AG09319 (cell line): ENCODE results near the gene S100A5.
"Not testable (repeated sequence)": the region's sequence is repeated elsewhere in the genome, so short reads cannot be mapped to it uniquely, and the experiment has no call there.

Experiments used
- DNase-seq: peaks from one replicate; pipeline ENCODE4 v3.0.0-alpha.2; 2010; ENCODE audit warnings: low read depth; ENCODE audit errors: extremely low read depth
- TF ChIP-seq, protein P1 (sequence below): IDR thresholded peaks from 2 replicates; pipeline ENCODE4 v1.5.1; 2011; ENCODE audit warnings: low read depth, mild to moderate bottlenecking, inconsistent platforms, low read length, moderate library complexity

S100A5 gene

DNA sequence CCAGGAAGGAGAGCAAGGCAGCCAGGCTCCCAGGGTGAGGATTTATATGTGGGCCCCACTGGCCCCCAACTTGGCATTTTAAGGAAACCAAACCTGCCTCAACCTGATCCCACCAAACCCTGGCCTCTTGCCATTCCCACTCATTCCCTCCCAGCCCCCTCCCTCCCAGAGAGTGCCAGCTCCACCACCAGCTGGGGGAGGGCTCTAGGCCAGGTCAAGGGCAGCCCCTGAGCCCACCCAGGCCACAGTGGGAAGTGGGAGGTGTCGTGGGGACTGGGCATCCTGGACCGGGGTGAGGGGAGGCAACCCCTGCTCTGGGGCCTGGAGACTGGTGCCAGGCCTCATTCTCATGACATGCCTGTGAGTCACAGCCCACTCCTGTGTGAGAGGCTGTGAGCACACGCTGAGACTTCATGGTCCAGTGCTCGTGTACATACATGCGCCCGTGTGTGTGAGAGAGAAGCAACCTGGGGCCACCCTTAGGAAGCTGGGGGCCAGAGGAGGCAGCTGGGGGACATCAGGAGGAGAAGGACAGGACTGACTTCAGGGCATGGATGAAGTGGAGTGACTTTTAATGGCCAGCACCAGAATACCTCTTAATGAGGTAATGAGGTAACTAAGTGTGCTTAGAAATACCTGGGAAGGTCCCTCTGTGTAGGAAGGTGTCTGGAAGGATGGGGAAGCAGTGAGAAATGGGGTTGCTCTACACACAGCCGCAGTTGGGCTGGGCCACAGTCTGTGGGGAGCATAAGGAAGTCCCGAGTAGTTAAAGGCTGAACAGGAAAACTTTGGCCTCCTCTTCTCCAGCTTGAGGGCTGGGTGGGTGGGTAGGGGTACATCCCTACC, 25.0 kb upstream of the S100A5 start, which contains the start of gene S100A2:
TSS of gene S100A2 (minus strand) at position 316 of the 846 bp plus-strand sequence. CDS start 1,967 bp downstream, outside the sequence.
- TF ChIP-seq, protein P1, sequence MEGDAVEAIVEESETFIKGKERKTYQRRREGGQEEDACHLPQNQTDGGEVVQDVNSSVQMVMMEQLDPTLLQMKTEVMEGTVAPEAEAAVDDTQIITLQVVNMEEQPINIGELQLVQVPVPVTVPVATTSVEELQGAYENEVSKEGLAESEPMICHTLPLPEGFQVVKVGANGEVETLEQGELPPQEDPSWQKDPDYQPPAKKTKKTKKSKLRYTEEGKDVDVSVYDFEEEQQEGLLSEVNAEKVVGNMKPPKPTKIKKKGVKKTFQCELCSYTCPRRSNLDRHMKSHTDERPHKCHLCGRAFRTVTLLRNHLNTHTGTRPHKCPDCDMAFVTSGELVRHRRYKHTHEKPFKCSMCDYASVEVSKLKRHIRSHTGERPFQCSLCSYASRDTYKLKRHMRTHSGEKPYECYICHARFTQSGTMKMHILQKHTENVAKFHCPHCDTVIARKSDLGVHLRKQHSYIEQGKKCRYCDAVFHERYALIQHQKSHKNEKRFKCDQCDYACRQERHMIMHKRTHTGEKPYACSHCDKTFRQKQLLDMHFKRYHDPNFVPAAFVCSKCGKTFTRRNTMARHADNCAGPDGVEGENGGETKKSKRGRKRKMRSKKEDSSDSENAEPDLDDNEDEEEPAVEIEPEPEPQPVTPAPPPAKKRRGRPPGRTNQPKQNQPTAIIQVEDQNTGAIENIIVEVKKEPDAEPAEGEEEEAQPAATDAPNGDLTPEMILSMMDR, result no peak
- DNase-seq, result peak; percentile 82

DNA sequence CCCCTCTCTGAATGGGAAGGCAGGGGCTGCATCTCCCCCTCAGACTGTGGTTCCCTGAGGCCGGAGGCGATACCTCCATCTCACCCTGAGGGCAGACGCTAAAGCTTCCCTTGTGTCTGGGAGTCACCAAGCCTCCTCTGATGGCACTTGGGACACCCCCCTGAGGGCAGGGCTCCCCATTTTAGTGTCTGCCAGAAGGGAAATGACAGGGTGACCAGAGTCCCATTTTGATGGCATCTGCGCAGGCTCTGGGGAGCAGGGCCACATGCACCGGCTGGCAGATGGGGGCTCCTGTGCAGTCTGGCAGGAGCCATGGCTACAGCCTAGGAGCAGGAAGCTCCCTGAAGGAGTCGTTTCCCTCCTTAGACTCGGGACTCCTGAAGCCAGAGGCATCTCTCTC, 23.3 kb upstream of the S100A5 start:
- TF ChIP-seq, protein P1, result no peak
- no peak for DNase-seq

DNA sequence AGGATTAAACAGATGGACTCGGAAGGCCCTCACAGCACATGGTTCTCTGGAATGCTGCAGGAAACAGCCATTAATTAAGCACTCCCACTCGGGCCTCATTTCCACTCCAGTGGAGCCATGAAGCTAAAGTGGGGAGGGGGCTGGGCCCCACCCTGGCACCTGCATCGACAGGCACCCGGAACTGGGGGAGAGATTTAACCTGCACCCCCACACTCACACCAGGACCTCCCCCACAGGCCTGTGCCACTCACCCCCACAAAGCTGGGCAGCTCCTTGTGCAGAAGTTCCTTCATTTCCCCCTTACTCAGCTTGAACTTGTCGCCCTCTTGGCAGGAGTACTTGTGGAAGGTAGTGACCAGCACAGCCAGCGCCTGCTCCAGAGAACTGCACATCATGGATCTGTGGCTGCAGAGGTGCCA, 22.8 kb upstream of the S100A5 start:
- DNase-seq, result no peak
- TF ChIP-seq, protein P1, result no peak

DNA sequence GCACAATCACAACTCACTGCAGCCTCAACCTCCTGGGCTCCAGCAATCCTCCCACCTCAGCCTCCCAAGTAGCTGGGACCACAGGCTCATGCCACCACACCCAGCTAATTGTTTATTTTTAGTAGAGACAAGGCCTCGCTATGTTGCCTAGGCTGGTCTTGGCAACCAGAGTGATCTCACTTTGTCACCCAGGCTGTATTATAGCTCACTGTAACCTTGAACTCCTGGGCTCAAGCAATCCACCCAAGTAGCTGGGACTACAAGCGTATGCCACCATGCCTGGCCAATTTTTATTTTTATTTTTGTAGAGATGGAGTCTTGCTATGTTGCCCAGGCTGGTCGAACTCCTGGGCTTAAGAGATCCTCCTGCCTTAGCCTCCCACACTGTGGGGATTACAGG, 21.3 kb upstream of the S100A5 start:
- DNase-seq, result not testable (repeated sequence)

DNA sequence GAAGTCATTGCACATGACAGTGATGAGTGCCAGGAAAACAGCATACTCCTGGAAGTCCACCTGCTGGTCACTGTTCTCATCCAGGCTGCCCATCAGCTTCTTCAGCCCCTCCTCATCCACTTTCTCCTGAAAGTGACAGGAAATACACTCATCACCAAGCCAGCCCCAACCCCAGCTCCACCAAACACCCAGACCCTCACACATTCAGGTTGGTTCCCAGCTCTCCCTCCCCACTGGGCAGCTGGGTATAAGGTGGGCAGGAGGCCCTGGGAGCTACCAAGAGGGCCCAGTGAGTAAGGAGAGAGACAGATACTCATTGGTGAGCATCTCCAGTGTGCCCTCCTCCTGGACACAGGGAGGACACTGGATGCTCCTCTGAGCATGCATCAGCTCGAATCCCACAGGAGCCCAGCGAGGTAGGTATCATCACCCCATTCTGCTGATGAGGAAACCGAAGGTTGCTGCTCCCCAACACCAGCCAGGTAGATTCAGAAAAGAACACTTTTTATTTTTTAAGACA, 20.8 kb upstream of the S100A5 start:
- TF ChIP-seq, protein P1, result no peak
- DNase-seq, result no peak

DNA sequence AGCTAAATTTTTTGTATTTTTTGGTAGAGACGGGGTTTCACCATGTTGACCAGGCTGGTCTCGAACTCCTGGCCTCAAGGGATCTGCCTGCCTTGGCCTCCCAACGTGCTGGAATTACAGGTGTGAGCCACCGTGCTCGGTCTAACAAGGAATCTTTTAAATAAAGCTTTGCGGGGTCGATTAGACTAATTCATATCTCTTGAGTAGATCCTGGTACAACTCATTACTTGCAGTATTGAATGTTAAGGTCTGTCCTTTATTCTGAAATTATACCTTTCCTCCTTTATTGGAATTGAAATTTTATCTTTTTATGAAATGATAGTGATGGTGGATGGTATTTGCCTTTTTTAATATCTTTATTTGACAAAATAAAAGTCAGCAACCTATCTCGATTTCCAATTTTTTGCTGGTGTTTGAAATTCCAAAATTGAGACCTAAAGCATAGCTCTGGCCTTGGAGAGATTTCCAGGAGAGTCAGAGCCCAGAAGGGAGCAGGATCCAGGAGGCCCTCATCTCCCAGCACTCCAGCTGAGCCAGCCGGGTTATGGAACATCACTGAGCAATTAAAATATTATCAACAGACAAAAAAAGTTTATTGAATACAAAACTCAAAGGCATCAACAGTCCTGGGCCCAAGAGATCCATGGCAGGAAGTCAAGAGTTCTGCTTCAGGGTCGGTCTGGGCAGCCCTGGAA, 20.2 kb upstream of the S100A5 start:
- no peak for DNase-seq
- TF ChIP-seq, protein P1, result no peak

DNA sequence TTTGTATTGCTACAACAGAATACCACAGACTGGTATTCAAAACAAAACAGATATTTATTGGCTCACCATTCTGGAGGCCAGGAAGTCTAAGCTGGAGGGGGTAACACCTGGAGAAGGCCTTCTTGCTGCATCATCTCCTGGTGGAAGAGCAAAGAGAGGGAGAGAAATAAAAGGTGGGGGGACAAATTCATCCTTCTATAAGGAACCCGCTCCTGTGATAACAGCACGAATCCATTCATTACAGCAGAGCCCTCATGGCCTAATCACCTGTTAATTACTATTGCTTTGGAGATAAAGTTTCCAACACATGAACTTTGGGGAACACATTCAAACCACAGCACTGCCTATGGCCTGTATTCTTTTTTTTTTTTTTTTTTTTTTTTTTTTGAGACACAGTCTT, 19.5 kb upstream of the S100A5 start:
- DNase-seq, result no peak
- TF ChIP-seq, protein P1, result no peak
